Fibroblast of villous mesenchyme (primary cell): Measurements from ENCODE around the gene FCGR3A. TPM values are rescaled to one million over a fixed set of nuclear protein-coding genes. Genes with fewer than 3 reads are reported as not detected.
"Not testable (repeated sequence)": the region's sequence is repeated elsewhere in the genome, so short reads cannot be mapped to it uniquely, and the experiment has no call there.

ENCODE experiments used
- DNase-seq: peaks from one replicate; pipeline ENCODE4 v3.0.0-alpha.2; 2010; ENCODE audit warnings: low read depth
- H3K4me3 ChIP-seq: 2 replicates; pipeline ENCODE4 v1.5.1; 2011; ENCODE audit warnings: low read depth, mild to moderate bottlenecking, low read length
- total RNA-seq: library from RNA; depleted of rRNA; stranded (reverse); fragments of >200 nt; gene quantifications from 2 replicates; pipeline ENCODE4 v1.2.3, GENCODE V29; 2012
- TF ChIP-seq, protein P1 (sequence below): IDR thresholded peaks from 2 replicates; pipeline ENCODE4 v1.5.1; 2012; ENCODE audit warnings: low read depth, mild to moderate bottlenecking, low read length; ENCODE audit not compliant: insufficient read depth

Gene FCGR3A
- total RNA-seq = not detected in 2 replicates

GRCh38 chr1:161549652-161550051 is at the start of gene FCGR3A:
TSS of gene FCGR3A (minus strand) at chr1:161549818. CDS start at chr1:161549736, 82 bp downstream.
- TF ChIP-seq, protein P1, sequence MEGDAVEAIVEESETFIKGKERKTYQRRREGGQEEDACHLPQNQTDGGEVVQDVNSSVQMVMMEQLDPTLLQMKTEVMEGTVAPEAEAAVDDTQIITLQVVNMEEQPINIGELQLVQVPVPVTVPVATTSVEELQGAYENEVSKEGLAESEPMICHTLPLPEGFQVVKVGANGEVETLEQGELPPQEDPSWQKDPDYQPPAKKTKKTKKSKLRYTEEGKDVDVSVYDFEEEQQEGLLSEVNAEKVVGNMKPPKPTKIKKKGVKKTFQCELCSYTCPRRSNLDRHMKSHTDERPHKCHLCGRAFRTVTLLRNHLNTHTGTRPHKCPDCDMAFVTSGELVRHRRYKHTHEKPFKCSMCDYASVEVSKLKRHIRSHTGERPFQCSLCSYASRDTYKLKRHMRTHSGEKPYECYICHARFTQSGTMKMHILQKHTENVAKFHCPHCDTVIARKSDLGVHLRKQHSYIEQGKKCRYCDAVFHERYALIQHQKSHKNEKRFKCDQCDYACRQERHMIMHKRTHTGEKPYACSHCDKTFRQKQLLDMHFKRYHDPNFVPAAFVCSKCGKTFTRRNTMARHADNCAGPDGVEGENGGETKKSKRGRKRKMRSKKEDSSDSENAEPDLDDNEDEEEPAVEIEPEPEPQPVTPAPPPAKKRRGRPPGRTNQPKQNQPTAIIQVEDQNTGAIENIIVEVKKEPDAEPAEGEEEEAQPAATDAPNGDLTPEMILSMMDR = no peak
- H3K4me3 ChIP-seq = no peak within 1 kb of the TSS
- no peak for DNase-seq

GRCh38 chr1:161597077-161597476 is 47.5 kb upstream of the FCGR3A start:
- not testable (repeated sequence) for H3K4me3 ChIP-seq
- peak; percentile 18 for DNase-seq

GRCh38 chr1:161595583-161595982 is 46.0 kb upstream of the FCGR3A start:
- not testable (repeated sequence) for H3K4me3 ChIP-seq, DNase-seq

DNA sequence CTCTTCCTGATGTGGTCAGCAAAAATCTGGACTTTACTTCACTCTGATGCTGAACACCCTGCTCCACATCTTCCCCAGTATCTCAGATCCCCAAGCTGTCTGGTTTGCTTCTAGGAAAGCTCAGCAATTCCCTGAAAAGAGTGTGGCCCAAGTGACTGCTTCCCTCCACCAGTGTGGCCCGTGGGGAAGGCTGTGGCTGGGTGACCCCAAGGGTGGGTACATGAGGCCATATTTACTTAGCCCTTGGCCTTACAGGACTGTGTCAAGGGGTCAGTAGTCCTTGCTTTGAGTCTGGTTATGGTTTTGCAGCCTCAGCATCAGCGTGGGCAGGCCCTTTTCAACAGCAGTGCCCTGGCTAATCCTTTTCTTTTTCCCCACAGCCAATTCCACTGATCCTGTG is 45.6 kb upstream of the FCGR3A start:
- DNase-seq, H3K4me3 ChIP-seq: not testable (repeated sequence)

DNA sequence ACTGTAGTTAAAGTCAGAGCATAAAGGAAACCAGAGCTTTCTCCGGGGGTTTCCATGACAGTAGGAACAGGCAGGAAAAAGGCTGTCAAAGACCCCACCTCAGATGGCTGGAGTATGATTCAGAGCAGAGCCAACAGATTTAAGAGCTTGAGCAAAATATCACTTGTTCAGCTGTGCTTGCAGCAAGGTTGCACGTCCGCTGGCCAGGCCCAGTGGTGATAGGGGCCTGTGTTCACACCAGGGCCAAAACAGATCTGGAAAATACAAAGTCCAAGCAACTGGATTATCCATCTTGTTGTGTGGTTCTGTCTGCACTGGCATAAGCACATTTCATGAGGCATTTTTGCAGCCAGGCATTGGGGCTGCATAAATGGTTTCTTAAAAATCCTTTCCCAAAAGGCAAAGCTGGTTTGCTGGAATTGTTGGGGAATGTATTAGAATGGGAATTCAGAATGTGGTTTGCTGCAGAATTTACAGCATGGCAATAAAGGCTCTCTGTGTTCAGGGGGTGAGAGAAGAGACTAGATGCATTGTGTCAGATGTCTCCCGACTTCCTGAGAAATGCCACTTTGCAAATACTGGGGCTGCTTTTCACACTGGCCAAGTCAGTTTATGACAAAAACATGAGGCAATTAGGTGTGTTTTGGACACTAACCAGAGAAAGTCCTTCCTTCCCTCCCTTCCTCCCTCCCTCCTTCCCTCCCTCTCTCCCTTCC is 44.8 kb upstream of the FCGR3A start:
- DNase-seq, H3K4me3 ChIP-seq: not testable (repeated sequence)

GRCh38 chr1:161593092-161593755 is 43.6 kb upstream of the FCGR3A start:
- not testable (repeated sequence) for DNase-seq, H3K4me3 ChIP-seq

GRCh38 chr1:161592586-161592985 is 43.0 kb upstream of the FCGR3A start:
- not testable (repeated sequence) for H3K4me3 ChIP-seq, DNase-seq

DNA sequence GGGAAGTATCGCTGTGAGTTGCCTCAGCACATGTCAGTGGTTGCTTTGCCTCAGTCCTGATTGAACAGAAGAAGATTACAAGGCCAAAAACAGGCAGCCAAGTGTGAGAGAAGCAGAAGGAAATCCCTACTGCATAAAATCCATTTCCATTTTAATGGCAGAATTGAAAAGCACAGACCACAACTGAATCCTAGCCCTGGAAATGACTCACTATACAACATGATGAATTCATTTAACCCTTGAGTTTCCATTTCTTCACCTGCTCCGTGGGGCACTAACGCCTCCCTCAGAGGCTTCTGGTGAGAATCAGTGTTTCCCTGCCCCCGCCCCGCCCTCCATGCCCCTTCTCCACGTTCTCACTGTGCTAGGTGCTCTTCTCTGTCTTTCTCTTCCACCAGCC is 40.3 kb upstream of the FCGR3A start:
- H3K4me3 ChIP-seq, DNase-seq: not testable (repeated sequence)

GRCh38 chr1:161589365-161589764 is 39.7 kb upstream of the FCGR3A start:
- H3K4me3 ChIP-seq, DNase-seq: not testable (repeated sequence)

DNA sequence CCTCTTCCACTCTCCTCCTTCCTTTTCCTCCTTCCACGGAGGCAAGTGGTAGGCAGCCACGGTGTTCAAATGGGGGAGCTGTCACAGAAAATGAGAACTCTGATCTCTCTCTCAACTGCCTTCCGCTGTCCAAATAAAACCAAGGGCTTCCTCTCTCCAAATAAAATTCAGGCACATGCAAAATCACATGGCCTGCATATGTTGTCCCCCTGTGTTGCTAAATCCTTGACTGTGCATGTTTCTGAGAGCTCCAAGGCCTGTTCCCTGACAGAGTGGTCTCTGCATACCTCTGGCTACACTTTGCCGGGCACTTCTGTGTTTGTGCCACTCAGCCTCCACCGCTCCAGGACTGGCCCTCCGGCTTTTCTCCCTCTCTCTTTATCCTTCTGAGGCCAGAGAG is 39.0 kb upstream of the FCGR3A start:
- not testable (repeated sequence) for DNase-seq, H3K4me3 ChIP-seq

DNA sequence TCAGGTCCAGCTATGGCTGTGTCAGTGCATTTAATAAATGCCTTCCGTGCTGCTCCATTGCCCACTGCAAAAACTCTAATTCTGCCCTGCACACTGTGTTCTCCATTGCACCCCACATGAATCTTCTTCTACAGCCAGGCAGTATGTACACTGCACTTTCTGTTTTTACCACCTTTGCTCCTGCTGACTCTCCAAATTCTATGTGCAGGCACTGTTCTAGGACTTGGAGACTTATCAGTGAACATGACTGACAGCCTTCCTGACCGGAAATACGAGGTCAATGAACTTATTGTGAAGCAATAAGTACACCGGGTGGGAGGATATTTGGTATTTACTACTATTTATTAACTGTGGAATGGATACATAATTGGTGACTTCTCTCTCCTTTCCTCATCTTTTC is 33.3 kb upstream of the FCGR3A start:
- H3K4me3 ChIP-seq, DNase-seq: not testable (repeated sequence)

DNA sequence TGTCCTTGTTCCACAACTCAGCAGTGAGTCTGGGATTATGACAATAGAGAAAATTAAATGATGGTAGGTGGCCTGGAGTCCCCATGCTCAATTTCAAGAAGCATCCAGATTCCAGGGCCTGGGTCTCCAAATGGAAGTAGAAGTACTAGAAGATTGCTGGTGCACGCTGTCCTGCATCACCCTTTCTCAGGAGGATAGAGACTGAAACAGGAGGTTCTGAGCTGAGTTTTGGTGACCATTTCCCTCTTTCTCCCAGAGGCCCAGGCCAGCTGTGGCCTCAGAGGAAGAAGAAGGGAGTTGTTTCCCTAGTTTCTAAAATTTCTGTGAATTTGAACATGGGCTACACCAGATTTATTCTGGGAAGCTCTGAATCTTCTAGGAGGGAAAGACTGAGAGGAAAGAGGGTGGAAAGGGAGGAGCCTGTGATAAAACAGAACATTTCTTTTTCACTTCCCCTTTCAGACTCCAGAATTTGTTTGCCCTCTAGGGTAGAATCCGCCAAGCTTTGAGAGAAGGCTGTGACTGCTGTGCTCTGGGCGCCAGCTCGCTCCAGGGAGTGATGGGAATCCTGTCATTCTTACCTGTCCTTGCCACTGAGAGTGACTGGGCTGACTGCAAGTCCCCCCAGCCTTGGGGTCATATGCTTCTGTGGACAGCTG is 31.4 kb upstream of the FCGR3A start:
- H3K4me3 ChIP-seq, DNase-seq: not testable (repeated sequence)

DNA sequence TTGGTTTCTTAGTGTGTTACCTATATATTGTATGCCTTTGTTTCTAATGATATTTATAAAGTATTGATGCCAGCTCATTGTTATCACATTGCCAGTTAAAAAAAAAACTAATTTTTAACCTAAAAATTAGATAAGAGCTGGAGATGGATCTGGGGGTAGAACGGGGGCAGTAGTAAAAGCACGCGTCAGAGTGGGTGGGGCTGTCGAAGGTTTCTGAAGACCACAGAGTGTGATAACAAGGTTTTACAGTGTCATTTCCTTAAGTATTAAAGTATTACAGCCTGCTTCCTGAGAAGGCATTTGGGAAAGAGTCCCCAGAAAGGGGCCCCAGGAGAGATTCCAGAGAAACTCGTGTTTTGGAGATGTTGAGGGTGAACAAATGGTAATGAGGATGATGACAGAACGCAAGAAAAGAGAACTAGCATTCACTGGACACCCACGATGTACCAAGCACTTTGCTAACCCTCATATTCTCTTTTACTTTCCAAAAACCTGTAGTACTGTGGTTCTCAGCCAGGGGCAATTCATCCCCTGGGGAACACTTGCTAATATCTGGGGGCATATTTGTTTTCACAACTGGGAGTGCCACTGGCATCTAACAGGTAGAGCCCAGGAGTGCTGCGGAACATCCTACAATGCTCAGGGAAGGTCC is 30.4 kb upstream of the FCGR3A start:
- not testable (repeated sequence) for DNase-seq, H3K4me3 ChIP-seq

GRCh38 chr1:161576676-161577075 is 27.1 kb upstream of the FCGR3A start:
- not testable (repeated sequence) for H3K4me3 ChIP-seq

DNA sequence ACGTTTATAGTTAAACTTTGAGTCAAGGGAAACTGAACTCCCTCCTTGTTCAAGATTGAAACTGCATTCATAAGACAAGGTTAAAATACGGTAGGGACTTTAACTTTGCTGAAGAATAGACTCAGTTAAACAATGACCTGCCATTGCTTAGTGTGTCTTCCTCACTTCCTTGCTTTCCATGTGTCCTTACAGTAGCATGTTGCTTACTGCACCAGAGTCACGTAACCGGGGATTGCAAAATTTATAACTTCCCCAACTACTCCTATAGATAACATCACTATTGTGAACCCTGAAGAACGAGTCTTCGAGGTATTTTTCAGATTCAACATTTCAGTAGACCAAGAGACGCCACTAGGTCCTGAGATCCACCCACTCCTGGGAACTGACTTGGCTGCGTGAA is 22.1 kb upstream of the FCGR3A start:
- H3K4me3 ChIP-seq, DNase-seq: not testable (repeated sequence)

More at GRCh38 chr1:161576676-161577075, 27.1 kb upstream of the FCGR3A start:
- DNase-seq = not testable (repeated sequence)

DNA sequence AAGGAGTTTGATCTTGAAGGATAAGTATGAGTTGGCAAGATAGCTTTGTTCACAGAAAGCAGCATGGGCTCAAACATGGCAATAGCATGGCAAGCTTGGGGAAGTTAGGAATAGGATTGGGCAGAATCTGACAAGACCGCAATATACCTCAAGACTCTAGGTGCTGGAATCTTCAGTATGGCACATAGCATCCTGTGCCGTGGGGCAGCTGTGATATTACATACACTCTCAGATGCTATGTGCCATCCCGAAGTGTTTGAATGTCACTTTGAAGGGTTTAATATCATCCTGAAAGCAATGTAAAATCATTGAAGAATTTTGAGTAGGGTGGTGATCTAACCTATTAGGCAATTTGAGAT is 17.0 kb upstream of the FCGR3A start:
- H3K4me3 ChIP-seq, DNase-seq: not testable (repeated sequence)

DNA sequence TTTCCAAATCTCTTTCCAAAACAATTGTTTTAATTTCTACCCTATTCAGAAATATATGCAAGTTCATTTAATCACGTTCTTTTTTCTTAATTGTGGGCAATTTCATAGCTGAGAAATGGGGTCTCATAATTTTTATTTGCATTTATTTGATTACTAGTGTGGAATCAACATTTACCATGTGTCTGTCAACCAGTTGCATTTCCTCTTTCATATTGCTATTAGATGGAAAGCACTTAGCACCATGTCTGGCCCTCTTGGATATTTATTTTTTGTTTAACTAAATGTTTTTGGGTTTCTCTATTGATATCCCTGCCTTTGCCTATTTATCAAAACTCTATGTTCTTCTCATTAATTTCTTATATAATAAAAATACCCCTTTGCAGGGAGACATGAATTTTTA is 13.9 kb upstream of the FCGR3A start:
- H3K4me3 ChIP-seq, DNase-seq: not testable (repeated sequence)

- not testable (repeated sequence) for DNase-seq, H3K4me3 ChIP-seq
Observed at GRCh38 chr1:161562441-161562840, 12.8 kb upstream of the FCGR3A start.
